ENCODE measurements around the gene RFT1.
A peak's percentile ranks its signal among the peaks of the same experiment; 100 is the strongest.

RFT1 gene

GRCh38 chr3:53130179-53131061 lies at the start of gene RFT1:
RFT1 (minus strand) TSS chr3:53130435; CDS start chr3:53130400, 35 bp downstream.
- peak; percentile 94 for DNase-seq (ENCODE audit: low spot score)
- TF ChIP-seq CTCF (IDR thresholded peaks at IDR 0.05; ENCODE audit: borderline replicate concordance, control extremely low read depth, extremely low read depth, insufficient read depth, missing control alignments) = no peak
- in situ Hi-C loops (cut with MboI; ENCODE audit: low sequenced_read_pairs, unreplicated experiment) = no loop called here

- DNase-seq (ENCODE audit: low spot score) = no peak
- no peak for TF ChIP-seq CTCF (IDR thresholded peaks at IDR 0.05; ENCODE audit: borderline replicate concordance, control extremely low read depth, extremely low read depth, insufficient read depth, missing control alignments)
- in situ Hi-C loops (cut with MboI; ENCODE audit: low sequenced_read_pairs, unreplicated experiment) = no loop called here
These were observed 49.3 kb upstream of the RFT1 start for GRCh38 chr3:53179580-53179979.

- TF ChIP-seq CTCF (IDR thresholded peaks at IDR 0.05; ENCODE audit: borderline replicate concordance, control extremely low read depth, extremely low read depth, insufficient read depth, missing control alignments) = no peak
- no peak for DNase-seq (ENCODE audit: low spot score)
- in situ Hi-C loops (cut with MboI; ENCODE audit: low sequenced_read_pairs, unreplicated experiment) = no loop called here
These were observed 48.0 kb upstream of the RFT1 start for GRCh38 chr3:53178246-53178645.

GRCh38 chr3:53175613-53176540 lies 45.6 kb upstream of the RFT1 start:
- no peak for TF ChIP-seq CTCF (IDR thresholded peaks at IDR 0.05; ENCODE audit: borderline replicate concordance, control extremely low read depth, extremely low read depth, insufficient read depth, missing control alignments)
- no peak for DNase-seq (ENCODE audit: low spot score)
- in situ Hi-C loops (cut with MboI; ENCODE audit: low sequenced_read_pairs, unreplicated experiment) = no loop called here

GRCh38 chr3:53174346-53175250 lies 44.4 kb upstream of the RFT1 start:
- in situ Hi-C loops (cut with MboI; ENCODE audit: low sequenced_read_pairs, unreplicated experiment) = no loop called here
- peak; percentile 27 for TF ChIP-seq CTCF (IDR thresholded peaks at IDR 0.05; ENCODE audit: borderline replicate concordance, control extremely low read depth, extremely low read depth, insufficient read depth, missing control alignments)
- DNase-seq (ENCODE audit: low spot score) = peak; percentile 74
